ENCODE results near the gene TUBGCP2.

DNA sequence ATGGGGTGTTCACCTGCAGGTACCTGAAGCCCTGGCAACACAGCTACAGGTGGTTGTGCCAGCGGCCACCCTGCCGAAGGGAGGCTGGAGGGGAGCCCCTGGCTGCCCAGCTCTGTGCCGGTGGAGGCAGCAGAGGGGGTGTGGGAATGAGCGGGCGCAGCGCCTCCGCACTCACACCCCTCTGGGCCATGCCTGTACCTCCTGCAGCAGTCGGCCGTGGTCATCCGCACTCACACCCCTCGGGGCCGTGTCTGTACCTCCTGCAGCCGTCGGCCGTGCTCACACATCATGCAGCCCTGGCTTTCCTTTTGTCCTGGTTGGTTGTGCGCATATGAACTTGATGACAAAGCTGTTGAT is 1.7 kb upstream of the TUBGCP2 start:
- TF ChIP-seq, protein P1, sequence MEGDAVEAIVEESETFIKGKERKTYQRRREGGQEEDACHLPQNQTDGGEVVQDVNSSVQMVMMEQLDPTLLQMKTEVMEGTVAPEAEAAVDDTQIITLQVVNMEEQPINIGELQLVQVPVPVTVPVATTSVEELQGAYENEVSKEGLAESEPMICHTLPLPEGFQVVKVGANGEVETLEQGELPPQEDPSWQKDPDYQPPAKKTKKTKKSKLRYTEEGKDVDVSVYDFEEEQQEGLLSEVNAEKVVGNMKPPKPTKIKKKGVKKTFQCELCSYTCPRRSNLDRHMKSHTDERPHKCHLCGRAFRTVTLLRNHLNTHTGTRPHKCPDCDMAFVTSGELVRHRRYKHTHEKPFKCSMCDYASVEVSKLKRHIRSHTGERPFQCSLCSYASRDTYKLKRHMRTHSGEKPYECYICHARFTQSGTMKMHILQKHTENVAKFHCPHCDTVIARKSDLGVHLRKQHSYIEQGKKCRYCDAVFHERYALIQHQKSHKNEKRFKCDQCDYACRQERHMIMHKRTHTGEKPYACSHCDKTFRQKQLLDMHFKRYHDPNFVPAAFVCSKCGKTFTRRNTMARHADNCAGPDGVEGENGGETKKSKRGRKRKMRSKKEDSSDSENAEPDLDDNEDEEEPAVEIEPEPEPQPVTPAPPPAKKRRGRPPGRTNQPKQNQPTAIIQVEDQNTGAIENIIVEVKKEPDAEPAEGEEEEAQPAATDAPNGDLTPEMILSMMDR (IDR thresholded peaks at IDR 0.05): no peak
- TF ChIP-seq POLR2AphosphoS5 (IDR thresholded peaks at IDR 0.05; ENCODE audit: low read depth, low read length) (no peak), TCF7L2 (IDR thresholded peaks at IDR 0.05; ENCODE audit: low read depth, low read length) (no peak)
